ENCODE data around the gene CLDN19. TPM values are rescaled to one million over a fixed set of nuclear protein-coding genes. Genes with fewer than 3 reads are reported as not detected.

The CLDN19 gene
- polyA plus RNA-seq, 2 of the 4 experiments (the other 2 are of a cell fraction): 0.03 TPM; not detected in 1

- TF ChIP-seq ATOH8 (CRISPR knock-in tag; IDR thresholded peaks at IDR 0.05; ENCODE audit: low read depth) (no peak), RARB (CRISPR knock-in tag; IDR thresholded peaks at IDR 0.05) (no peak), E2F6 (IDR thresholded peaks at IDR 0.05; ENCODE audit: borderline replicate concordance, low read depth) (no peak), CBX2 (IDR thresholded peaks at IDR 0.05; ENCODE audit: borderline replicate concordance, low read depth) (no peak), CBX8 (IDR thresholded peaks at IDR 0.05) (no peak), JUNB (IDR thresholded peaks at IDR 0.05) (no peak), GATA3 (IDR thresholded peaks at IDR 0.05; ENCODE audit: borderline replicate concordance) (no peak), KDM1A (IDR thresholded peaks at IDR 0.05; ENCODE audit: low read depth) (no peak), JUN (IDR thresholded peaks at IDR 0.05) (no peak), HOXB5 (CRISPR knock-in tag; IDR thresholded peaks at IDR 0.05) (no peak), FOSL2 (IDR thresholded peaks at IDR 0.05) (no peak), FOSL2 (CRISPR knock-in tag; IDR thresholded peaks at IDR 0.05) (no peak), EP300 (IDR thresholded peaks at IDR 0.05) (no peak), KDM5A (IDR thresholded peaks at IDR 0.05) (no peak), MAFK (IDR thresholded peaks at IDR 0.05; ENCODE audit: partially characterized antibody) (no peak)
Measured at GRCh38 chr1:42777852-42778251, 37.8 kb upstream of the CLDN19 start (continued).

- Histone ChIP-seq H3K4me1 (no peaks in the 10 kb centered on the region), H3K9me3 (no peaks in the 10 kb centered on the region), H3K4me3 (no peak overlapping the region), H3K4me2 (no peak overlapping the region), H3K27ac (no peak overlapping the region)
- 93% methylated on average over 6 of the region's 6 CpGs for WGBS (ENCODE audit: missing lambda C conversion rate)
- ChIA-PET CTCF (interaction anchor here (0.8 to 6.3 kb wide), 7 partner anchors 12 to 297 kb away, joined by 3 to 79 read pairs (median 5); no protein-coding TSS in a partner anchor), POLR2A (interaction anchor here (0.6 to 1.6 kb wide), 2 partner anchors 10 to 158 kb away, joined by 4 to 6 read pairs; partner anchors contain the start of genes C1orf50 and P3H1)
- no peak for FAIRE-seq
- TF ChIP-seq POLR2A (IDR thresholded peaks at IDR 0.05; ENCODE audit: low read length) (no peak), CBX8 (IDR thresholded peaks at IDR 0.05) (no peak), ATOH8 (CRISPR knock-in tag; IDR thresholded peaks at IDR 0.05; ENCODE audit: low read depth) (no peak), FOSB (CRISPR knock-in tag; IDR thresholded peaks at IDR 0.05) (no peak), RAD21 (conservative IDR thresholded peaks at IDR 0.05 in 1 of 2, IDR thresholded peaks at IDR 0.05 in 1 of 2) (no peak), JUN (IDR thresholded peaks at IDR 0.05) (no peak), HES2 (IDR thresholded peaks at IDR 0.05) (no peak), ZNF302 (CRISPR knock-in tag; IDR thresholded peaks at IDR 0.05) (no peak), E2F6 (IDR thresholded peaks at IDR 0.05; ENCODE audit: borderline replicate concordance, low read depth) (no peak), ESRRA (IDR thresholded peaks at IDR 0.05; ENCODE audit: borderline replicate concordance, low read length) (no peak)
- DNase-seq (ENCODE audit: low read depth in 1 of 2, low spot score in 1 of 2): no peak
- no peak for ATAC-seq
Measured at GRCh38 chr1:42776502-42776901, 36.5 kb upstream of the CLDN19 start.

DNA sequence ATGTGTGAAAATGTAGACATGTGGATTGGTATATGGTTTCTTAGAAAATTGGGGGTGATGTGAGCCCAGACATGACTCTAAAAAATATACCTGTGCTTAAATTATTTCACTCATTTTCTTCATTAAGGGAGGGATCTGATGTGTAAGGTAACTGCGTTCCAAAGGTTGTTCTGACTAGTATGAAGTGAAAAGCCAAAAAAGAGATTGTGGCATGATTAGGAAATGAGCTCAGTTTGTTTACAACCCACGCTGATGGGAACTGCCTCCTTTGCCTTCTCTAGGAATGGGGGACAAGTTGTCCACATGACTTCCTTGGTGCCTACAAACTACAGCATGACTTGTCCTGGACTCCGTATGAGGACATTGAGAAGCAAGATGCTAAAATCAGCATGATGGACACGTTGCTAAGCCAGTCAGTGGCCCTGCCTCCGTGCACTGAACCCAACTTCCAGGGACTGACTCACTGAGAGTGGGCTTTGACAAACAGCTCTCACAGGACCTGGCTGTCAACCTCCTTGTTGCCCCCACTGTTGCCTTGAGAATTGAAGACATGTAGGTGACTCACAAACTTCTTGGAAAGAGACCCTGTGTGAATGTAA, 35.0 kb upstream of the CLDN19 start:
- H3K4me1 ChIP-seq: no peaks in the 10 kb centered on the region
- TF ChIP-seq CEBPB (IDR thresholded peaks at IDR 0.05) (no peak), FOXS1 (CRISPR knock-in tag; IDR thresholded peaks at IDR 0.05) (no peak), PBX3 (IDR thresholded peaks at IDR 0.05) (no peak), POLR2AphosphoS2 (conservative IDR thresholded peaks at IDR 0.05; ENCODE audit: low read length) (no peak), KDM5A (IDR thresholded peaks at IDR 0.05) (no peak), TFCP2L1 (CRISPR knock-in tag; IDR thresholded peaks at IDR 0.05) (no peak), MAFK (IDR thresholded peaks at IDR 0.05; ENCODE audit: partially characterized antibody) (no peak), HEYL (CRISPR knock-in tag; IDR thresholded peaks at IDR 0.05) (no peak), RAD21 (conservative IDR thresholded peaks at IDR 0.05 in 1 of 2, IDR thresholded peaks at IDR 0.05 in 1 of 2) (no peak), EHMT2 (IDR thresholded peaks at IDR 0.05; ENCODE audit: low read depth) (no peak), BHLHE40 (IDR thresholded peaks at IDR 0.05; ENCODE audit: low read depth, low read length) (no peak), RCOR1 (IDR thresholded peaks at IDR 0.05; ENCODE audit: low read depth, low read length) (no peak), CHD2 (IDR thresholded peaks at IDR 0.05; ENCODE audit: low read length, partially characterized antibody) (no peak), HOXB5 (CRISPR knock-in tag; IDR thresholded peaks at IDR 0.05) (no peak)

More for the DNA sequence above, 35.0 kb upstream of the CLDN19 start:
- CTCF ChIA-PET: no interaction called here
- FAIRE-seq: no peak
- POLR2A ChIA-PET: no interaction called here
- DNase-seq (ENCODE audit: low read depth in 1 of 2, low spot score in 1 of 2): no peak
- Histone ChIP-seq H3K27ac (no peak overlapping the region), H3K9me3 (no peaks in the 10 kb centered on the region), H3K4me2 (no peak overlapping the region), H3K4me3 (no peak overlapping the region)
- 86% methylated on average over 4 of the region's 5 CpGs for WGBS (ENCODE audit: missing lambda C conversion rate)
- ATAC-seq: no peak

All from A549 (cell line).